Right cardiac atrium (tissue), 5 donors: Measurements from ENCODE around the gene DIS3L. TPM values are rescaled to one million over a fixed set of nuclear protein-coding genes. Genes with fewer than 3 reads are reported as not detected.
"Not testable (repeated sequence)": the region's sequence is repeated elsewhere in the genome, so short reads cannot be mapped to it uniquely, and the experiment has no call there.

Experiments
- ATAC-seq, 2 donors: fragments of 200-7000 bp; cut with Tn5 transposase; one replicate each; pipeline versions ENCODE4 v1.8.0 to v1.9.1; 2020; ENCODE audit warnings: moderate library complexity in 2 of 2, mild to moderate bottlenecking in 1 of 2
- DNase-seq, 3 donors: peaks; one replicate each; pipeline ENCODE4 v3.0.0-alpha.2; 2020
- H3K27ac ChIP-seq: one replicate; pipeline ENCODE4 v1.5.1; 2013; ENCODE audit warnings: mild to moderate bottlenecking, low read length, control low read depth, moderate library complexity
- H3K27me3 ChIP-seq: one replicate; pipeline ENCODE4 v1.6.1; 2013; ENCODE audit not compliant: control insufficient read depth, insufficient read depth
- H3K4me1 ChIP-seq: one replicate; pipeline ENCODE4 v1.6.1; 2013; ENCODE audit warnings: low read length; ENCODE audit not compliant: control insufficient read depth, insufficient read depth
- H3K4me3 ChIP-seq: one replicate; pipeline ENCODE4 v1.5.1; 2013; ENCODE audit warnings: low read length, control low read depth
- H3K9me3 ChIP-seq: one replicate; pipeline ENCODE4 v1.6.1; 2013; ENCODE audit warnings: low read length; ENCODE audit not compliant: control insufficient read depth
- WGBS: extraction: QIAGEN DNeasy Blood & Tissue Kit; methylation state at CpG from one replicate; pipeline ENCODE4 v1.1.7; 2013; 5-methylcytosine and 5-hydroxymethylcytosine counted together
- intact Hi-C, 4 donors: fragments of 100-400 bp; cut with DNase I; formaldehyde crosslinking; loops; one replicate each; pipeline versions ENCODE4 v1.11.0 to v1.14.0; 2022 to 2023
- polyA plus RNA-seq: library from polyadenylated mRNA; stranded (reverse); fragments of 200-250 nt; gene quantifications from one replicate; pipeline ENCODE4 v1.2.3, GENCODE V29; 2013
- total RNA-seq, 4 donors: library from RNA; stranded (reverse); fragmentation: NEBNext Ultra II Directional; extraction: Animal tissue kit (Norgen Biotek cat#: 25700); gene quantifications; one replicate each; pipeline ENCODE4 v1.2.1, GENCODE V29; 2021
- donor health status: healthy with polysubstance abuse.
- donor health status: DM: no; HTN: yes; CAD: no.
- donor health status: DM: no; HTN: no; CAD: no.
- donor health status: DM: no; HTN: yes; CAD: no; lungs with severe emphysema.
- donor health status: DM: yes; HTN: yes; CAD: no.

Gene DIS3L
- total and polyA plus RNA-seq, 5 donors: 21.2 to 45.2 (median 40.4) TPM

DNA sequence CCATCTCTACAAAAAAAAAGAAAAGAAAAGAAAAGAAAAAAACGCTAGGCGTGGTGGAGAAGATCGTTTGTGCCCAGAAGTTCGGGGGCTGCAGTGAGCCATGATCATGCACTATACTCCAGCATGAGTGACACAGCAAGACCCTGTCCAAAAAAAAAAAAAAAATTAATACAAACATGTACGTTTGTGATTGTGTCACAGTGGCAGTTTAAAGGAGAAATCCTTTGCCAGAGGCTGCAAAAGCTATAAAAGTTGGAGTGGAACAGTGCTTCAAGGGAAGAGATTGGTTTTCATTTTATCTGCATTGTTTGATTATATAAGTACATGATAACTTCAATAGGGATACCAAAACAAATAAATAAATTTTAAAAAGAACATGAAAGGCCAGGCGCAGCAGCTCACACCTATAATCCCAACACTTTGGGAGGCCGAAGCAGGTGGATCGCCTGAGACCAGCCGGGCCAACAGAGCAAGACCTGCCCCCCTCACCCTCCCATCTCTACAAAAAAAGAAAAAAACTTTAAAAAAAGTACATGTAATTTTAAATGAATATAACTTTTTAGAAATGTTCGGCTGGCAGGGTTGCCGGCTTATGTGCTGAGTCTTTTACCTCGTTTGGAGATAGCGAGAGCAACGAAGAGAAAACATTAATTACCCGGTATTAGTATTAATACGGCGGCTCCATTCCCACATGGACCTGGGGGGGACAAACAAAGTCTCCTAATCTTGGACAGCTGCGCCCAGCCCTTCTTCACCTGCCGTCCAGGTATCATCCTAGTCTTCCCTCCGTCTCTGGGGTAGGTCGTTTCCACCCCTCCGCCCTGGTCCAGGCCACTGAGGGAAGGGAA, 573 bp upstream of the DIS3L start:
- intact Hi-C loops: loop anchor here in 2 of 4 donors (5.0 to 10.0 kb wide), 3 partner anchors 310 to 678 kb away; partner anchors contain the start of gene INTS14 (in 1 of the 2)
- ATAC-seq (peak in 1 of 2 donors; percentile 34), DNase-seq (peak in 1 of 3 donors; percentile 38)
- Histone ChIP-seq H3K4me3 (peak overlapping the region; percentile 98), H3K9me3 (no peaks in the 10 kb centered on the region), H3K4me1 (no peaks in the 10 kb centered on the region), H3K27me3 (no peaks in the 10 kb centered on the region), H3K27ac (peak overlapping the region; percentile 99)
- WGBS: 17% methylated on average over 22 of the region's 22 CpGs

- ATAC-seq (peak; percentile 8 to 44), DNase-seq (no peak)
- no peaks in the 10 kb centered on the region for H3K27me3 ChIP-seq
- H3K9me3 ChIP-seq: no peaks in the 10 kb centered on the region
- H3K4me3 ChIP-seq: peak overlapping the region; percentile 98
- WGBS: 4% methylated on average over 16 of the region's 16 CpGs
- peak overlapping the region; percentile 90 for H3K27ac ChIP-seq
- no peaks in the 10 kb centered on the region for H3K4me1 ChIP-seq
- intact Hi-C loops: loop anchor here in 2 of 4 donors (5.0 to 10.0 kb wide), 3 partner anchors 312 to 680 kb away; partner anchors contain the start of gene INTS14 (in 1 of the 2)
Observed at GRCh38 chr15:66294157-66294931, 976 bp downstream of the DIS3L start.

DNA sequence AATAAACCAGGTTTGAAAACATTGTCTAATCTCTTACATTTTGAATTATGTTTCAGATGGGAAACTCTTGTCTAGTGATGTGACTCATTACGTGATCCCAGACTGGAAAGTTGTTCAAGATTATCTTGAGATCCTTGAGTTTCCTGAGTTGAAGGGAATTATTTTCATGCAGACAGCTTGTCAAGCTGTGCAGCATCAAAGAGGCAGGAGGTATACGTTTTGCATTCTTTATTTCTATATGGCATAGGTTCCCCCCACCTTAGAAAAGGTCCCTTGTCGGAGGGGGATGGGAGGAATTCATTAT, 1.5 kb downstream of the DIS3L start:
- no peak overlapping the region for H3K27ac ChIP-seq
- 49% methylated on average over 3 of the region's 3 CpGs for WGBS
- H3K4me1 ChIP-seq: no peaks in the 10 kb centered on the region
- DNase-seq: no peak
- H3K27me3 ChIP-seq: no peaks in the 10 kb centered on the region
- H3K9me3 ChIP-seq: no peaks in the 10 kb centered on the region
- intact Hi-C loops: loop anchor here in 2 of 4 donors (5.0 to 10.0 kb wide), 3 partner anchors 313 to 680 kb away; partner anchors contain the start of gene INTS14 (in 1 of the 2)
- no peak for ATAC-seq
- H3K4me3 ChIP-seq: peak overlapping the region; percentile 98

DNA sequence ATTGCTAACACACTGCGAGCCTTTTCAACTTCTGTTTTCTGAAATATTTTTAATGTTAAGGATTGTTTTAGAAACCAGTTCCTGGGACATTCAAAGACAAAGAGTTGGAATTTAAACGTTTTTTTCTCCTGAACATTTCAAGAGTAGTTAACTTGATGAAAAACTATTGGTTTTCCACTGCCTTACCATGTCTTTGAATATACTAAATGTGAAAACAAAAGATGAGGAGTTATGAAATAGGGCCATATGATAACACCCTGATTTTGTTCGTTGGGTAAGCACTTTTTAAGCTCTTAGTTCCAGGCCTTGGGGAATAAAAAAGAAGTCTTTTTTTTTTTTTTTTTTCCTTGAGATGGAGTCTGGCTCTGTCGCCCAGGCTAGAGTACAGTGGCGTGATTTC, 2.8 kb downstream of the DIS3L start:
- DNase-seq (no peak), ATAC-seq (no peak)
- H3K27me3 ChIP-seq: no peaks in the 10 kb centered on the region
- H3K27ac ChIP-seq: no peak overlapping the region
- intact Hi-C loops: loop anchor here in 1 of 4 donors (10.0 kb wide), 2 partner anchors 381 to 681 kb away; partner anchors contain the start of gene INTS14
- no peak overlapping the region for H3K4me3 ChIP-seq
- H3K4me1 ChIP-seq: no peaks in the 10 kb centered on the region
- no peaks in the 10 kb centered on the region for H3K9me3 ChIP-seq
- 73% methylated on average over 5 of the region's 5 CpGs for WGBS

GRCh38 chr15:66298803-66299251, 5.5 kb downstream of the DIS3L start:
- Histone ChIP-seq H3K4me3 (no peak overlapping the region), H3K27ac (no peak overlapping the region), H3K4me1 (no peaks in the 10 kb centered on the region), H3K27me3 (no peaks in the 10 kb centered on the region), H3K9me3 (no peaks in the 10 kb centered on the region)
- DNase-seq (no peak), ATAC-seq (no peak)
- WGBS: 75% methylated on average over 4 of the region's 4 CpGs
- intact Hi-C loops: loop anchor here in 1 of 4 donors (10.0 kb wide), 2 partner anchors 384 to 684 kb away; partner anchors contain the start of gene INTS14

GRCh38 chr15:66302489-66303278, 9.3 kb downstream of the DIS3L start:
- no peak for DNase-seq
- H3K4me3 ChIP-seq: no peak overlapping the region
- WGBS: 94% methylated on average over 5 of the region's 5 CpGs
- no peaks in the 10 kb centered on the region for H3K9me3 ChIP-seq
- ATAC-seq: no peak
- H3K27me3 ChIP-seq: no peaks in the 10 kb centered on the region
- H3K4me1 ChIP-seq: no peaks in the 10 kb centered on the region
- H3K27ac ChIP-seq: no peak overlapping the region
- intact Hi-C loops: no loop called here

DNA sequence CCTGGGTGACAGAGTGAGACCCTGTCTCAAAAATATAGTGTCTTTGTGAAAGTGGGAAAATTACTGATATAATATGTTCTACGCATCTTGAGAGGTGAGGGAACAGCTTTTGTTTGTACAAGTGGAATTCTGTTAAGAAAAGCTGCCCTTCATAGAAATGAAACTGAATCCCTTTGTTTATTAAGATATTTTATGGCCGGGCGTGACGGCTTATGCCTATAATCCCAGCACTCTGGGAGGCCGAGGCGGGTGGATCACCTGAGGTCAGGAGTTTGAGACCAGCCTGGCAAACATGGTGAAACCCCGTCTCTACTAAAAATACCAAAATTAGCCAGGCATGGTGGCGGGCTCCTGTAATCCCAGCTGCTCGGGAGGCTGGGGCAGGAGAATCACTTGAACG, 11.1 kb downstream of the DIS3L start:
- H3K27ac ChIP-seq, H3K4me3 ChIP-seq, DNase-seq, H3K4me1 ChIP-seq, H3K9me3 ChIP-seq, intact Hi-C loops, ATAC-seq, H3K27me3 ChIP-seq: not testable (repeated sequence)
- 90% methylated on average over 10 of the region's 10 CpGs for WGBS

DNA sequence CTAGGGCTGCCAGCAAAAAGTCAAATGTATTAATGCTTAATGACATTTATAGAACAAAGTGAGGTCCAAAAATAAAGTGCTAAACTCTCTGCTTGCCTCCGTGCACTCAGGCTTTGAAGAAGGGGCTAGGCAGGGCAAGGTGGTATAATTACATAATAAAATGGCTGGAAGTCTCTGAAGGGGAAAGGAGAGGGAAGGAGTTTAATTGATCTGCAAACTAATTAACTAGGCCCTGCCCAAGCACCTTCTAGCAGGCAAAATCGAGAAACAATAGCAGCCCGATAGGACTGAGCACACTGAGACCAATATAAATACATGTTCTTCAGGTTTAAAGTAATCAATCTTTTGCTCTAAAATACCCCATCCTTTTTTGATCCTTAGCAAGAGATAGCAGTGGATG, 13.0 kb downstream of the DIS3L start:
- Histone ChIP-seq H3K27me3 (no peaks in the 10 kb centered on the region), H3K4me1 (no peaks in the 10 kb centered on the region), H3K27ac (no peak overlapping the region), H3K9me3 (no peaks in the 10 kb centered on the region), H3K4me3 (no peak overlapping the region)
- DNase-seq (no peak), ATAC-seq (no peak)
- intact Hi-C loops: no loop called here
- WGBS: 85% methylated on average over 3 of the region's 3 CpGs

DNA sequence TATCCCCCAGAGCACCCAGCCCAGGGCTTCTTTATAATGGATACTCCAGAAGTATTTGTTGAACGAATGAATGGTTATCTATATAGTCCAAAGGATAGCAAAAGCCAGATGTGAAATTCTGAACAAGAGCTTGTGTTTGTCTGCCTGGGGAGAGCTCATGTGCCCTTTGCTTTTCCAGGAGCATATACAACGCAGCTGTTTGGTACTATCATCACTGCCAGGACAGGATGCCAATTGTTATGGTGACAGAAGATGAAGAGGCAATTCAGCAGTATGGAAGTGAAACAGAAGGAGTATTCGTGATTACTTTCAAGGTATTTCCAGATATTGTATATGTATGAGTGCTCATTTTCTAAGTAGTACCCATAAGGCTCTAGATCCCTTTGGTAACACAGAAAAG, 15.2 kb downstream of the DIS3L start:
- H3K9me3 ChIP-seq: no peaks in the 10 kb centered on the region
- no peaks in the 10 kb centered on the region for H3K27me3 ChIP-seq
- 91% methylated on average over 3 of the region's 3 CpGs for WGBS
- no peak overlapping the region for H3K4me3 ChIP-seq
- no peaks in the 10 kb centered on the region for H3K4me1 ChIP-seq
- H3K27ac ChIP-seq: no peak overlapping the region
- intact Hi-C loops: no loop called here
- no peak for ATAC-seq
- no peak for DNase-seq

DNA sequence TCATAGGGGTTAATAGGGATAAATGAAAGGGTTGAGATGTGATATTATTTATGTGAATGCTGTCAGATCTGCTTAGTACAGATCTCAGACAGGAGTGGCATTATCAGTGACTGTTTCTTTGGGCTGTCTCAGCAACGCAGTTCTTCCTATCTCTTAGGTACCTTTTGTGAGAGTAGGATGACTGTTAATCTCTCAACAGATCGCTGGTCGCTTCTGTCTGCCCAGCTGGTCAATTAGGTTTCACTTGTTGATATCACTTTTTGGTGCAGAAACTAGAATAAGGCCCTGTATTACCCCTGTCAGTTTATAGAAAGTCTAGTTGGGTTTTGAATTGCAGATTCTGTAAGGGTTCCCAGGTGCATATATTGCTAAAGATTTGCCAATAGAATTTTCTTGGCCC, 16.5 kb downstream of the DIS3L start:
- Histone ChIP-seq H3K27me3 (no peaks in the 10 kb centered on the region), H3K9me3 (no peaks in the 10 kb centered on the region), H3K27ac (no peak overlapping the region), H3K4me1 (no peaks in the 10 kb centered on the region), H3K4me3 (no peak overlapping the region)
- ATAC-seq (no peak), DNase-seq (no peak)
- 68% methylated on average over 3 of the region's 3 CpGs for WGBS
- intact Hi-C loops: loop anchor here in 1 of 4 donors (10.0 kb wide), 1 partner anchor 55 kb away; the partner anchor contains the start of gene MEGF11
